ENCODE measurements around the gene LPCAT4.
"Not testable (repeated sequence)": the region's sequence is repeated elsewhere in the genome, so short reads cannot be mapped to it uniquely, and the experiment has no call there.

LPCAT4 gene

DNA sequence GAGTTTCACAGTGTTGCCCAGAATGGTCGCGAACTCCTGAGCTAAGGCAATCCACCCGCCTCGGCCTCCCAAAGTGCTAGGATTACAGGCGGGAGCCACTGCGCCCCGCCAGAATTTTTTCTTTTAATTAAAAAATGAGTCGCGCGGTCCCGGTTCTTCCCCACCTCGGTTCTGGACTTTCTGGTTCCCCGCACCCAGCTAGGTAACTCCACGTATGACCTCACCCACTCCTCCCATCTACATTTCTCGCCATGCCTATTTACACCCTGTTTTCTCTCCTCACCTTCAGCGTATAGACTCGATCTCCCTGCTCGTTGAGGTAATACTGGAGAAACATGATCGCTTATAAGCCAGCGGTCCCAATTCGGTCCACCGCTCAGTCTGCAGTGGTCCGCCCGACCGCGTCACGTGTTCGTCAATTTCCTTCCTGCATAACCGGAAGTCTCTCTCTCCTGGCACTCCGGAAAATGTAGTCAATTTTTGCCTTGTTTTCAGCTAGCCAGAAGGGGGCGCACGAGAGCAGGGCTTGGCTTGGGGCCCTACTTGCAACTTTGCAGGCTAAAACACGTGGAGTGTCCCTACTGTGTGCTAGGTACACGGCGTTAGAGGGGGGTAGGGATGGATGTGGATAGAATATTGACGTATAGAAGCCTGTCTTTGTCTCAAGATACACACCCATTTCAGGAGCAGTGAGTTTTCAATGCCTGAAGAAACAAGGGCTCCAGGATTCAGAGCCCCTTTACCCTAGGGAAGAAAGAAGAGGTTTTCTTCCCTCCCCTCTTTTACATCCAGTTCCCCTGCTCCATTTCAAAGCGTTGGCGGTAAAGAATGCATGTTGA is 24.0 kb downstream of the LPCAT4 start, which contains the start of the genes NOP10 and NUTM1:
NOP10 (minus strand) TSS at position 400 of the 839 bp plus-strand sequence; CDS start at position 337, 63 bp downstream.
NUTM1 (plus strand) TSS at position 579 of the 839 bp plus-strand sequence. CDS start 382 bp downstream, outside the sequence.
- H3K27ac ChIP-seq (ENCODE audit: low read length) = peak within 1 kb of the TSS; percentile 86
- H3K4me3 ChIP-seq (ENCODE audit: low read depth in 1 of 2, low read length in 2 of 2) = peak within 1 kb of the TSS; percentile 31 to 68; a peak in 3 of 4 replicates
- H2AFZ ChIP-seq (ENCODE audit: low read depth, low read length) = peak within 1 kb of the TSS; percentile 77
- no peak for TF ChIP-seq EZH2 (IDR thresholded peaks at IDR 0.05; ENCODE audit: borderline replicate concordance, low read depth, low read length, severe bottlenecking)
- TF ChIP-seq, protein P1, sequence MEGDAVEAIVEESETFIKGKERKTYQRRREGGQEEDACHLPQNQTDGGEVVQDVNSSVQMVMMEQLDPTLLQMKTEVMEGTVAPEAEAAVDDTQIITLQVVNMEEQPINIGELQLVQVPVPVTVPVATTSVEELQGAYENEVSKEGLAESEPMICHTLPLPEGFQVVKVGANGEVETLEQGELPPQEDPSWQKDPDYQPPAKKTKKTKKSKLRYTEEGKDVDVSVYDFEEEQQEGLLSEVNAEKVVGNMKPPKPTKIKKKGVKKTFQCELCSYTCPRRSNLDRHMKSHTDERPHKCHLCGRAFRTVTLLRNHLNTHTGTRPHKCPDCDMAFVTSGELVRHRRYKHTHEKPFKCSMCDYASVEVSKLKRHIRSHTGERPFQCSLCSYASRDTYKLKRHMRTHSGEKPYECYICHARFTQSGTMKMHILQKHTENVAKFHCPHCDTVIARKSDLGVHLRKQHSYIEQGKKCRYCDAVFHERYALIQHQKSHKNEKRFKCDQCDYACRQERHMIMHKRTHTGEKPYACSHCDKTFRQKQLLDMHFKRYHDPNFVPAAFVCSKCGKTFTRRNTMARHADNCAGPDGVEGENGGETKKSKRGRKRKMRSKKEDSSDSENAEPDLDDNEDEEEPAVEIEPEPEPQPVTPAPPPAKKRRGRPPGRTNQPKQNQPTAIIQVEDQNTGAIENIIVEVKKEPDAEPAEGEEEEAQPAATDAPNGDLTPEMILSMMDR (IDR thresholded peaks at IDR 0.05; ENCODE audit: borderline replicate concordance, extremely low read depth, low read length, poor library complexity, severe bottlenecking) = peak; percentile 96
- ATAC-seq (ENCODE audit: insufficient read depth, low read depth) (peak; percentile 91), DNase-seq (peak; percentile 91)
- no peaks in the 10 kb centered on the region for H3K9me3 ChIP-seq (ENCODE audit: insufficient read depth, low read length, severe bottlenecking)
- no peaks in the 10 kb centered on the region for H3K27me3 ChIP-seq (ENCODE audit: insufficient read depth, low read length, poor library complexity)
- H3K4me1 ChIP-seq (ENCODE audit: insufficient read depth, low read length) = peaks cover 25% of the 10 kb centered on the region
- no peaks in the 10 kb centered on the region for H4K20me1 ChIP-seq (ENCODE audit: insufficient read depth, low read length)
- H3K36me3 ChIP-seq (ENCODE audit: insufficient read depth, low read length) = peaks cover 19% of the 10 kb centered on the region
- peak within 1 kb of the TSS; percentile 83 for H3K4me2 ChIP-seq (ENCODE audit: insufficient read depth, low read length)
- H3K9ac ChIP-seq (ENCODE audit: low read depth, low read length) = peak within 1 kb of the TSS; percentile 57
- peaks cover 24% of the 10 kb centered on the region for H3K79me2 ChIP-seq (ENCODE audit: insufficient read depth, low read length)

DNA sequence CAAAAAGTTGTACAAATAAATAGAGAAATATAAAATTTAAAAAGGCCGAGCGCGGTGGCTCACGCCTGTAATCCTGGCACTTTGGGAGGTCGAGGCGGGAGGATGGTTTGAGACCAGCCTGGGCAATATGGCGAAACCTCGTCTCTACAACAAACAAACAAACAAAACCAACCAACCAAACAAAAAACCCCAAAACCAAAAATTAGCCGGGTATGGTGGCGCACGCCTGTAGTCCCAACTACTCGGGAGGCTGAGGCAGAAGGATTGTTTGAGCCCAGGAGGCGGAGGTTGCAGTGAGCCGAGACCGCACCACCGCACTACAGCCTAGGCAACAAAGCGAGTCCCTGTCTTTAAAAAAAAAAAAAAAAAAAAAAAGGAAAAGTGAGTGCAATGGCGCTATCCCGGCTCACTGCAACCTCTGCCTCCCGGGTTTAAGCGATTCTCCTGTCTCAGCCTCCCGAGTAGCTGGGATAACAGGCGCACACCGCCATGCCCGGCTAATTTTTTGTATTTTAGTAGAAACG is 24.7 kb downstream of the LPCAT4 start:
- not testable (repeated sequence) for ATAC-seq (ENCODE audit: insufficient read depth, low read depth); H3K9me3 ChIP-seq (ENCODE audit: insufficient read depth, low read length, severe bottlenecking); H3K27me3 ChIP-seq (ENCODE audit: insufficient read depth, low read length, poor library complexity); H4K20me1 ChIP-seq (ENCODE audit: insufficient read depth, low read length)
- Histone ChIP-seq H3K36me3 (ENCODE audit: insufficient read depth, low read length) (peaks cover 19% of the 10 kb centered on the region), H3K9ac (ENCODE audit: low read depth, low read length) (peak overlapping the region; percentile 57), H2AFZ (ENCODE audit: low read depth, low read length) (peak overlapping the region; percentile 77; the same call in 1 of the 2 replicates), H3K27ac (ENCODE audit: low read length) (peak overlapping the region; percentile 86), H3K4me1 (ENCODE audit: insufficient read depth, low read length) (peaks cover 25% of the 10 kb centered on the region), H3K79me2 (ENCODE audit: insufficient read depth, low read length) (peaks cover 27% of the 10 kb centered on the region), H3K4me3 (ENCODE audit: low read depth in 1 of 2, low read length in 2 of 2) (peak overlapping the region; percentile 31 to 68; a peak in 3 of 4 replicates), H3K4me2 (ENCODE audit: insufficient read depth, low read length) (peak overlapping the region; percentile 83)
- peak; percentile 39 for DNase-seq

DNA sequence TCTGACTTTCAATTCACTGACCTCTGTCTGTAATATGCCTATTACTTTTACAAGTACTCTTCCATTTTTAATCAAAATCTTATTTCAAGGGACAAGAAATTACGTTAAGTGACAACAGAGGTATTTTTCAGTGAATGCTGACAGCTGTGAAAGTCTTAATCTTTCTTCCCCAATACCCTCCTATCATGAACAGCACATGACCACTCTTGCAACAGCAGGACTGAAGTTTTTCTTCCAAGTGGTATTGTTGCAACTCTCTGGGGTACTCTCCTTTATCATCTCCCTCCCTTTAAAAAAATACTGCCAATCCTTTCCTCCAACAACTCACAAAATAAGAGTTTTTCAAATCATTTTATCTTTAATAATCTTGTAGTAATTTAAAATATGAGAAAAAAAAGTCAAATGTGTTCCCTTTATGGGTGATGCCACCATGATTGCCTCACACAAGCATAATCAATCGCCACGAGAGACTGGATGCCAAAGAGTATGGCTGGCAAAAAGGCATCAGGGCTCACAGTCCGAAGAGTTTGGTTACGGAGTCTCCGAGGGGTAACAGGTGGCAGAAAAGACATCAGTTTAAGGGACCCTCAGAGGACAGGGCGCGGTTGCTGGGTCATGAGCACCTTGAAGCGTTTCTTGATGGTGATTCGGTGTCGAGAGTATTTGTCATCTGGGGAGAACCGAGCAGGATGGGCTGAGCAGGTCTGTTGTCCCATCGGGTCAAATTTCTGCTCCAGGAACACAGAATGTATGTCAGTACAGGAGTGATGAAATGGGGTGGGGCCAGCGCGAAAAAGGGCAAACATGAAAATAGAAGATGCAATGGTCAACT is 25.4 kb downstream of the LPCAT4 start:
- TF ChIP-seq, protein P1 (IDR thresholded peaks at IDR 0.05; ENCODE audit: borderline replicate concordance, extremely low read depth, low read length, poor library complexity, severe bottlenecking) = no peak
- no peak for TF ChIP-seq EZH2 (IDR thresholded peaks at IDR 0.05; ENCODE audit: borderline replicate concordance, low read depth, low read length, severe bottlenecking)
- H2AFZ ChIP-seq (ENCODE audit: low read depth, low read length) = no peak overlapping the region
- peak overlapping the region; percentile 31 to 68; a peak in 3 of 4 replicates for H3K4me3 ChIP-seq (ENCODE audit: low read depth in 1 of 2, low read length in 2 of 2)
- DNase-seq = no peak
- peaks cover 32% of the 10 kb centered on the region for H3K79me2 ChIP-seq (ENCODE audit: insufficient read depth, low read length)
- peaks cover 19% of the 10 kb centered on the region for H3K36me3 ChIP-seq (ENCODE audit: insufficient read depth, low read length)
- no peaks in the 10 kb centered on the region for H3K9me3 ChIP-seq (ENCODE audit: insufficient read depth, low read length, severe bottlenecking)
- no peak for ATAC-seq (ENCODE audit: insufficient read depth, low read depth)
- H3K27me3 ChIP-seq (ENCODE audit: insufficient read depth, low read length, poor library complexity) = no peaks in the 10 kb centered on the region
- H4K20me1 ChIP-seq (ENCODE audit: insufficient read depth, low read length) = no peaks in the 10 kb centered on the region
- peaks cover 32% of the 10 kb centered on the region for H3K4me1 ChIP-seq (ENCODE audit: insufficient read depth, low read length)
- H3K4me2 ChIP-seq (ENCODE audit: insufficient read depth, low read length) = peak overlapping the region; percentile 83
- peak overlapping the region; percentile 57 for H3K9ac ChIP-seq (ENCODE audit: low read depth, low read length)
- H3K27ac ChIP-seq (ENCODE audit: low read length) = no peak overlapping the region; the same call in 1 of the 2 replicates
